Suprapubic skin (tissue), 4 donors: ENCODE data around the gene MOCOS. TPM values are rescaled to one million over a fixed set of nuclear protein-coding genes. Genes with fewer than 3 reads are reported as not detected.
A peak's percentile ranks its signal among the peaks of the same experiment; 100 is the strongest.

Source experiments
- DNase-seq, 2 donors: peaks; one replicate each; pipeline ENCODE4 v3.0.0-alpha.2; 2019; ENCODE audit warnings: low spot score in 2 of 2
- H3K27ac ChIP-seq: fragments of 200-600 bp; sonication (generic); one replicate; pipeline ENCODE4 v1.5.1; 2019
- H3K27me3 ChIP-seq: fragments of 200-600 bp; sonication (generic); one replicate; pipeline ENCODE4 v1.5.1; 2019
- H3K36me3 ChIP-seq: fragments of 200-600 bp; sonication (generic); one replicate; pipeline ENCODE4 v1.5.1; 2019
- H3K4me1 ChIP-seq: fragments of 200-600 bp; sonication (generic); one replicate; pipeline ENCODE4 v1.5.1; 2019
- H3K4me3 ChIP-seq: fragments of 200-600 bp; sonication (generic); one replicate; pipeline ENCODE4 v1.5.1; 2019; ENCODE audit warnings: mild to moderate bottlenecking
- H3K9me3 ChIP-seq: fragments of 200-600 bp; sonication (generic); one replicate; pipeline ENCODE4 v1.5.1; 2019
- CTCF ChIP-seq, 2 donors: fragments of 200-600 bp in 1 of 2; fragments of 450-650 bp in 1 of 2; sonication (generic) in 1 of 2; IDR thresholded peaks; one replicate each; pipeline ENCODE4 v1.5.1; 2016 to 2019; ENCODE audit warnings: antibody characterized with exemption in 2 of 2, mild to moderate bottlenecking in 1 of 2, moderate library complexity in 1 of 2
- EP300 ChIP-seq: sonication (generic); formaldehyde crosslinking; IDR thresholded peaks from one replicate; pipeline ENCODE4 v1.6.1; 2017; ENCODE audit warnings: antibody characterized with exemption
- POLR2A ChIP-seq, 2 donors: fragments of 450-650 bp; IDR thresholded peaks; one replicate each; pipeline ENCODE4 v1.6.1; 2017; ENCODE audit warnings: antibody characterized with exemption in 2 of 2, mild to moderate bottlenecking in 2 of 2, moderate library complexity in 2 of 2
- POLR2AphosphoS5 ChIP-seq, 3 donors: sonication (generic); formaldehyde crosslinking; IDR thresholded peaks; one replicate each; pipeline ENCODE4 v1.6.1; 2017; ENCODE audit warnings: antibody characterized with exemption in 3 of 3
- WGBS: methylation state at CpG from one replicate; pipeline ENCODE4 v1.1.5; 2018; 5-methylcytosine and 5-hydroxymethylcytosine counted together
- total RNA-seq, 4 donors: library from RNA; depleted of rRNA; stranded (reverse); fragments of >200 nt; gene quantifications; one replicate each; pipeline ENCODE4 v1.1.0, GENCODE V29; 2016

Gene MOCOS
- total RNA-seq, 4 donors from 2014 or later = 4.6 to 9.2 (median 6.4) TPM

DNA sequence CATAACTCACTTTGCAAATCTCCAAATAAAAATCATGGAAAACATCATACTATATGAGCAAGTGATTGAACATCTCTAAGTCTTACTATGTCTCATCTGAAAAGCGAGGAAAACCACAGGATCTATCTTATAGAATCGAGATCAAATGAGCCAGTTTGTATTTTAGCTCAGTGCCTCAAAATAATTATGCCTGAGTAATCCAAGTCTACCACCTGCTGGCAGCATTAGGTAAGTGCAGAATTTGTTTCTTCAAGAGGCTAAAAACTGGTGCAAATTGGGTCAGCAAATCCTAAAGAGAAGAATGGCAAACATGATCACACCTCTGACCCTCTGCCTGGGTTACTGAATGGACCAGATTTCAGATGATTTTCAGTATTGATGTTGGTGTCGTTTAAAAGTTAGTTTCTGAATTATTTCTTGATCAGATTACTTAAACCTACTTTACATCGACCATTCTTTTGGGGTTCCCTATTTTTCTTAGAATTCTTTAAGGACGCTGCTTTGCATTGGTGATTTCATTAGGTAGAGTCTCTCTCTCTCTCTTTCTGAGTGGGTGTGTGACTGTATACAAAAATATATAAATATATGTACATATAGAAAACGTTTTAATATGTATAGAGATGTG is 97.5 kb downstream of the MOCOS start:
- Histone ChIP-seq H3K9me3 (no peaks in the 10 kb centered on the region), H3K4me3 (no peak overlapping the region), H3K27ac (no peak overlapping the region), H3K36me3 (no peaks in the 10 kb centered on the region), H3K4me1 (no peaks in the 10 kb centered on the region), H3K27me3 (no peaks in the 10 kb centered on the region)
- no peak for DNase-seq
- no peak for TF ChIP-seq POLR2A (IDR thresholded peaks at IDR 0.05)
- no peak for TF ChIP-seq EP300
- peak; percentile 71 to 81 for TF ChIP-seq CTCF (IDR thresholded peaks at IDR 0.05)
- 31% methylated on average over 6 of the region's 6 CpGs for WGBS

GRCh38 chr18:36287653-36288052 is 100.4 kb downstream of the MOCOS start:
- no peak for DNase-seq
- TF ChIP-seq POLR2AphosphoS5 (IDR thresholded peaks at IDR 0.05) (no peak), CTCF (IDR thresholded peaks at IDR 0.05) (no peak), POLR2A (IDR thresholded peaks at IDR 0.05) (no peak), EP300 (no peak)
- WGBS = 97% methylated on average over 2 of the region's 2 CpGs

DNA sequence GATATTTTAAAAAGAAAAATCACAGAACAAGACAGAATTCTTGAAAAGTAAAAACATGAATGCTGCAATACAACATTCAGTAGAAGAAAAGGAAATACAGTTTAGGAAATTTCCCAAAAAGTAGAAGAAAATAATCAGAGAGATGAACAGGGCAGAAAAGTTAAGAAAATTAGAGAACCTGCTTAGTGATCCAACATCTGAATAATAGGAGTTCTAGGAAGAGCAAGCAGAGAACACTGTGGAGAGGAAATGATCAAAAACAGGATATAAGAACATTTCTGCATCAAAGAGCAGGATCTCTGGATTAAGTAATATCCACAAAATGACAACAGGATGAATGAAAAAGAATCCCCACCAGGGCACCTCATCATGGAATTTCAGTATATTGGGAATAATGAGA is 101.4 kb downstream of the MOCOS start:
- no peaks in the 10 kb centered on the region for H3K36me3 ChIP-seq
- no peaks in the 10 kb centered on the region for H3K9me3 ChIP-seq
- no peaks in the 10 kb centered on the region for H3K4me1 ChIP-seq
- TF ChIP-seq CTCF (IDR thresholded peaks at IDR 0.05) (no peak), EP300 (no peak), POLR2AphosphoS5 (IDR thresholded peaks at IDR 0.05) (no peak), POLR2A (IDR thresholded peaks at IDR 0.05) (no peak)
- H3K27me3 ChIP-seq = no peaks in the 10 kb centered on the region
- no peak for DNase-seq
- no peak overlapping the region for H3K27ac ChIP-seq
- H3K4me3 ChIP-seq = no peak overlapping the region

More at GRCh38 chr18:36287653-36288052, 100.4 kb downstream of the MOCOS start:
- no peaks in the 10 kb centered on the region for H3K27me3 ChIP-seq
- H3K27ac ChIP-seq = no peak overlapping the region
- H3K4me3 ChIP-seq = no peak overlapping the region
- H3K36me3 ChIP-seq = no peaks in the 10 kb centered on the region
- no peaks in the 10 kb centered on the region for H3K9me3 ChIP-seq
- H3K4me1 ChIP-seq = no peaks in the 10 kb centered on the region

DNA sequence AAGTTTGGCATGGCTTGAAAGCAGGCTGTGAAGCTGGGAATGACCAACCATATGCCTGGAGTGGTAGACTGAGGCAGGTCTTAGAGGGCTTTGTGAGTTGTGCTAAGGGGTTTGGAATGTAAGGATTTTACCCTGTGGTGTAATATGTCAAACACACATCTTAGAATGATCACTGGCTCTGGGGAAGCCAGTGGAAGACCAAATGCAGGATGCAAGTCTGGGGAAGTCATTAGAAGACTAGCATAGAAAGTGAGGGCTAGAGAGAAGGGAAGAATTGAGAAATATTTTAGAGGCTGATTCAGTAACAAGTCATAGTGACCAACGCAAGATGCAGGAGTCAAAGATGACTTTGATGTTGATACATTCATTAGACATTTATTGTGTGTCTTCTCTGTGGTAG is 106.7 kb downstream of the MOCOS start:
- Histone ChIP-seq H3K9me3 (no peaks in the 10 kb centered on the region), H3K4me3 (no peak overlapping the region), H3K27me3 (peaks cover 14% of the 10 kb centered on the region), H3K4me1 (peaks cover 24% of the 10 kb centered on the region), H3K27ac (no peak overlapping the region), H3K36me3 (no peaks in the 10 kb centered on the region)
- 86% methylated on average over 1 of the region's 1 CpG for WGBS
- TF ChIP-seq POLR2AphosphoS5 (IDR thresholded peaks at IDR 0.05) (no peak), CTCF (IDR thresholded peaks at IDR 0.05) (no peak), EP300 (no peak), POLR2A (IDR thresholded peaks at IDR 0.05) (no peak)
- DNase-seq = no peak

DNA sequence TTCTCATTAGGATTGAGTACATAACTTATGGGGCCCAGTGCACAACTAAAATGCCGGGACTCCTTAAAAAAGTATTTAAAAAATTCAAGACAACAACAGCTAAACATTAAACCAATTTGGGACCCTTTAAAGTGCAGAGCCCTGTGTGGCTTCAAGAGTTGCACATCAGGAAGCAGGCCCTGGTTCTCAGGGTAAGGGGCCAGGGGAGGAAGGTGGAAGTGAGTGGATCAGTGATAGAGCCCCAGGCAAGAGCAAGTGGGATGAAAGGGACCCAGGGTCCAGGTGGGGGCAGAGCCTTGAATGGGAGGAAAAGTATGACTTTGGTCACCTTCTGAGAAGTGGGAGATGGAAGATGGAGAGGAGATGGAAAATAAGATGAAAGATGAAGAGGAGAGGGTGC is 107.9 kb downstream of the MOCOS start:
- H3K9me3 ChIP-seq = no peaks in the 10 kb centered on the region
- no peaks in the 10 kb centered on the region for H3K36me3 ChIP-seq
- peaks cover 18% of the 10 kb centered on the region for H3K27me3 ChIP-seq
- TF ChIP-seq POLR2A (IDR thresholded peaks at IDR 0.05) (no peak), POLR2AphosphoS5 (IDR thresholded peaks at IDR 0.05) (no peak), CTCF (IDR thresholded peaks at IDR 0.05) (no peak), EP300 (no peak)
- no peak for DNase-seq
- peaks cover 24% of the 10 kb centered on the region for H3K4me1 ChIP-seq
- H3K27ac ChIP-seq = no peak overlapping the region
- no peak overlapping the region for H3K4me3 ChIP-seq
- 89% methylated on average over 1 of the region's 1 CpG for WGBS
